ENCODE results near the gene TANGO6.

TANGO6 gene

DNA sequence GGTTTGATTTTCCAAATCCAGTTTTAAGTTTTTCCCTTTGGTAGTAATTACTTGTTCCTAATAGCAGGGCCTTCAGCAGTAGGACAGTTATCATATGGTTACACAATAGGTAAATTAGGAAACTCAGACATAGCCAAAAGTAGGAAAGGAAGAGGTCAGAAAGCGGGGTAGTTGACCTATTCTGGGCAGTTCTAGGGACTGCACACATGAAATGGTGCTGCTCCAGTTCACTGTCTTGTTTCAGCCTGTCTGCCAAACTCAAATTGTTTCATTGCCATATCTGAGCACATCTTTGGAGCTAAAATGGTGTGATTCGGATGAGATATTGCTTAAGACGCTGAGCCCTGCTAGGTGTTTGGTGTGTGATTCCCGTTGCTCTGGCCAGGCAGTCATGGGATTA lies 56.7 kb downstream of the TANGO6 start:
- no peaks in the 10 kb centered on the region for H3F3A ChIP-seq (ENCODE audit: insufficient read depth, low read length)
- H3K27me3 ChIP-seq (replicated peaks; ENCODE audit: insufficient read depth, low read length): no peaks in the 10 kb centered on the region
- H3K27ac ChIP-seq (ENCODE audit: low read length): no peak overlapping the region
- H4K20me1 ChIP-seq (ENCODE audit: insufficient read depth, low read length): no peaks in the 10 kb centered on the region
- H3K79me2 ChIP-seq (ENCODE audit: low read length): no peaks in the 10 kb centered on the region
- no peak overlapping the region for H3K9ac ChIP-seq (ENCODE audit: low read length)
- H3K36me3 ChIP-seq (replicated peaks; ENCODE audit: insufficient read depth, low read length): no peaks in the 10 kb centered on the region
- no peaks in the 10 kb centered on the region for H3K9me2 ChIP-seq (replicated peaks; ENCODE audit: insufficient read depth, low read length)
- no peak overlapping the region for H2AFZ ChIP-seq (ENCODE audit: low read length)
- no peaks in the 10 kb centered on the region for H3K4me1 ChIP-seq (ENCODE audit: low read length)
- TF ChIP-seq EZH2phosphoT487 (IDR thresholded peaks at IDR 0.05; ENCODE audit: low read length): no peak
- no peak for TF ChIP-seq EZH2 (optimal IDR thresholded peaks at IDR 0.05; ENCODE audit: low read depth, low read length)
- TF ChIP-seq, protein P1, sequence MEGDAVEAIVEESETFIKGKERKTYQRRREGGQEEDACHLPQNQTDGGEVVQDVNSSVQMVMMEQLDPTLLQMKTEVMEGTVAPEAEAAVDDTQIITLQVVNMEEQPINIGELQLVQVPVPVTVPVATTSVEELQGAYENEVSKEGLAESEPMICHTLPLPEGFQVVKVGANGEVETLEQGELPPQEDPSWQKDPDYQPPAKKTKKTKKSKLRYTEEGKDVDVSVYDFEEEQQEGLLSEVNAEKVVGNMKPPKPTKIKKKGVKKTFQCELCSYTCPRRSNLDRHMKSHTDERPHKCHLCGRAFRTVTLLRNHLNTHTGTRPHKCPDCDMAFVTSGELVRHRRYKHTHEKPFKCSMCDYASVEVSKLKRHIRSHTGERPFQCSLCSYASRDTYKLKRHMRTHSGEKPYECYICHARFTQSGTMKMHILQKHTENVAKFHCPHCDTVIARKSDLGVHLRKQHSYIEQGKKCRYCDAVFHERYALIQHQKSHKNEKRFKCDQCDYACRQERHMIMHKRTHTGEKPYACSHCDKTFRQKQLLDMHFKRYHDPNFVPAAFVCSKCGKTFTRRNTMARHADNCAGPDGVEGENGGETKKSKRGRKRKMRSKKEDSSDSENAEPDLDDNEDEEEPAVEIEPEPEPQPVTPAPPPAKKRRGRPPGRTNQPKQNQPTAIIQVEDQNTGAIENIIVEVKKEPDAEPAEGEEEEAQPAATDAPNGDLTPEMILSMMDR (IDR thresholded peaks at IDR 0.05; ENCODE audit: low read length): no peak
- H3K9me3 ChIP-seq (replicated peaks; ENCODE audit: insufficient read depth, low read length): no peaks in the 10 kb centered on the region
- DNase-seq: no peak
- no peak overlapping the region for H3K4me2 ChIP-seq (ENCODE audit: low read depth, low read length)
- H3K4me3 ChIP-seq (ENCODE audit: low read length): no peak overlapping the region

DNA sequence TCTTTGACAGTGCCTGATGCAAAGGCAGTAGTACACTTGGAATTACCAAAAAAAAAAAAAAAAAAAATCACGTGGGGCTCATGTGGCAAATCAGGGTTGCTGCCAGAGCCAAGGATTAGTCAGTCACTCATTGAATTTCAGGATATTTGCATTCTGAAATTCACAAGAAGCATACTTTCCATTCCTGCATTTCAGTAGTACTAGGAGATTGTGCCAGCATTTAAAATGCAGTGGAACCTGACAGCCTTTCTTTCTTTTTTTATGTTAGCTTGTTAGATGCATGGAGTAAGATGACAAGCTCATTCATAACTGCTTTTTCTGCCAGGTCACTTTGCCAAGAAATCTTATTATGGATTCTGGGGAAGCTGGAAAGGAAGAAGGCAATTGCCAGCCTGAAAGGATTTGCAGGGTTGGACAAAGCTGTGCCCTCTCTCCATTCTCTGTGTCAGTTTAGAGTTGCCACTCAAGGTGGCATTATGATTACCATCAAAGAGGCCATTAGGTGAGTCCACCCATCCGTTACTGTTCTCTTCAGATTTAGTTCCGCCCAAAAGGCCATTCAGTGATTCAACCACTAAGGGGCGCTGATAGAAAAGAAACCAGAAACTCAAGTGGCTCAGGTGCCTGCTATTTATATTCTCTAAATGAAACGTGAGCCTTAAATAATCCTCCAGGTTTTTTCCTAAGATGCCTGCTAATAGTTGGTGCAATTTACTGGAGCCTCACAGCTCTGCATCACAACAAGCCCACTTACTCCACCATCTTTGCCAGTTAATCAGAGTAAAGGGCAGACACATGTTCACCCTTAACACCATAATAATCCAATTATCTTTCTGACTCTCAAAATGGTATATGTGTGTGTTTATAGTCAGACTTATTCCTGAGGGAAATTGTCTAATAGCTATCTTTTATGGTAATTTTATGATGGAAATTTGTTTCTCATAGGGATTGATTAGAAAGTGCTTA lies 59.0 kb downstream of the TANGO6 start:
- H3K9ac ChIP-seq (ENCODE audit: low read length): no peak overlapping the region
- no peaks in the 10 kb centered on the region for H3K9me2 ChIP-seq (replicated peaks; ENCODE audit: insufficient read depth, low read length)
- no peaks in the 10 kb centered on the region for H3K27me3 ChIP-seq (replicated peaks; ENCODE audit: insufficient read depth, low read length)
- no peaks in the 10 kb centered on the region for H3F3A ChIP-seq (ENCODE audit: insufficient read depth, low read length)
- no peaks in the 10 kb centered on the region for H4K20me1 ChIP-seq (ENCODE audit: insufficient read depth, low read length)
- H3K4me3 ChIP-seq (ENCODE audit: low read length): no peak overlapping the region
- no peak overlapping the region for H3K27ac ChIP-seq (ENCODE audit: low read length)
- peak; percentile 41 for DNase-seq
- H3K9me3 ChIP-seq (replicated peaks; ENCODE audit: insufficient read depth, low read length): no peaks in the 10 kb centered on the region
- TF ChIP-seq, protein P1 (IDR thresholded peaks at IDR 0.05; ENCODE audit: low read length): peak; percentile 66
- TF ChIP-seq EZH2 (optimal IDR thresholded peaks at IDR 0.05; ENCODE audit: low read depth, low read length): no peak
- no peaks in the 10 kb centered on the region for H3K4me1 ChIP-seq (ENCODE audit: low read length)
- no peaks in the 10 kb centered on the region for H3K79me2 ChIP-seq (ENCODE audit: low read length)
- H3K36me3 ChIP-seq (replicated peaks; ENCODE audit: insufficient read depth, low read length): no peaks in the 10 kb centered on the region
- no peak overlapping the region for H2AFZ ChIP-seq (ENCODE audit: low read length)
- no peak overlapping the region for H3K4me2 ChIP-seq (ENCODE audit: low read depth, low read length)

DNA sequence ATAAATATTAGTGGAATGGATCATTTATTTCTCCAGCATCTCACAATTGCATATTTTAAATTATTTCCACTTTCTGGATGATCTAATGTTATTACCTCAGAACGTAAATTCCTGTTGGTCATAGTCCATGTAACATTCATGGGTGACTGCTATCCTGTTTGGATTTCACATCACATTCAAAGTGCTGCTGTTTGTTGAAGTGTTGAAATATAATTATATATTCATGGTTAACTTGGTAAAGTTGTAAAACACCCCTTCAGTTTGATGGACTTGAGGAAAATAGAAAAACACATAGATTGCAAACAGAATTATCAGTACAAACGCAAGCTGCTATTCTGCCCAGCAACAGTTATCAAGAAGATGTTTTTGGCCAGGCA lies 59.6 kb downstream of the TANGO6 start:
- Histone ChIP-seq H3K4me3 (ENCODE audit: low read length) (no peak overlapping the region), H3K79me2 (ENCODE audit: low read length) (no peaks in the 10 kb centered on the region), H3K36me3 (replicated peaks; ENCODE audit: insufficient read depth, low read length) (no peaks in the 10 kb centered on the region), H4K20me1 (ENCODE audit: insufficient read depth, low read length) (no peaks in the 10 kb centered on the region), H3K27me3 (replicated peaks; ENCODE audit: insufficient read depth, low read length) (no peaks in the 10 kb centered on the region), H3K27ac (ENCODE audit: low read length) (no peak overlapping the region), H3K9ac (ENCODE audit: low read length) (no peak overlapping the region), H3K4me1 (ENCODE audit: low read length) (no peaks in the 10 kb centered on the region), H3F3A (ENCODE audit: insufficient read depth, low read length) (no peaks in the 10 kb centered on the region), H3K4me2 (ENCODE audit: low read depth, low read length) (no peak overlapping the region), H2AFZ (ENCODE audit: low read length) (no peak overlapping the region), H3K9me3 (replicated peaks; ENCODE audit: insufficient read depth, low read length) (no peaks in the 10 kb centered on the region), H3K9me2 (replicated peaks; ENCODE audit: insufficient read depth, low read length) (no peaks in the 10 kb centered on the region)
- TF ChIP-seq, protein P1 (IDR thresholded peaks at IDR 0.05; ENCODE audit: low read length): no peak
- TF ChIP-seq EZH2 (optimal IDR thresholded peaks at IDR 0.05; ENCODE audit: low read depth, low read length) (no peak), EZH2phosphoT487 (IDR thresholded peaks at IDR 0.05; ENCODE audit: low read length) (no peak)
- no peak for DNase-seq

Measured in MM.1S (cell line).